ENCODE measurements around the gene SLC19A1.

GRCh38 chr21:45475797-45476570 lies 66.3 kb downstream of the SLC19A1 start:
- TF ChIP-seq, protein P1, sequence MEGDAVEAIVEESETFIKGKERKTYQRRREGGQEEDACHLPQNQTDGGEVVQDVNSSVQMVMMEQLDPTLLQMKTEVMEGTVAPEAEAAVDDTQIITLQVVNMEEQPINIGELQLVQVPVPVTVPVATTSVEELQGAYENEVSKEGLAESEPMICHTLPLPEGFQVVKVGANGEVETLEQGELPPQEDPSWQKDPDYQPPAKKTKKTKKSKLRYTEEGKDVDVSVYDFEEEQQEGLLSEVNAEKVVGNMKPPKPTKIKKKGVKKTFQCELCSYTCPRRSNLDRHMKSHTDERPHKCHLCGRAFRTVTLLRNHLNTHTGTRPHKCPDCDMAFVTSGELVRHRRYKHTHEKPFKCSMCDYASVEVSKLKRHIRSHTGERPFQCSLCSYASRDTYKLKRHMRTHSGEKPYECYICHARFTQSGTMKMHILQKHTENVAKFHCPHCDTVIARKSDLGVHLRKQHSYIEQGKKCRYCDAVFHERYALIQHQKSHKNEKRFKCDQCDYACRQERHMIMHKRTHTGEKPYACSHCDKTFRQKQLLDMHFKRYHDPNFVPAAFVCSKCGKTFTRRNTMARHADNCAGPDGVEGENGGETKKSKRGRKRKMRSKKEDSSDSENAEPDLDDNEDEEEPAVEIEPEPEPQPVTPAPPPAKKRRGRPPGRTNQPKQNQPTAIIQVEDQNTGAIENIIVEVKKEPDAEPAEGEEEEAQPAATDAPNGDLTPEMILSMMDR (conservative IDR thresholded peaks at IDR 0.05): no peak
- TF ChIP-seq ZFX (IDR thresholded peaks at IDR 0.05): no peak

All from C4-2B (cell line).